GM12891 (cell line): ENCODE data around the gene ZFX.
A peak's percentile ranks its signal among the peaks of the same experiment; 100 is the strongest.

Experiments
- DNase-seq: peaks from one replicate; pipeline ENCODE4 v3.0.0; 2011; ENCODE audit warnings: low spot score; ENCODE audit not compliant: insufficient read length
- FAIRE-seq: peaks from 2 replicates; lab custom pipeline; 2011; peaks lifted over from hg19 to GRCh38; lab: Jason Lieb, UNC
- PAX5 ChIP-seq: IDR thresholded peaks from 2 replicates; pipeline ENCODE4 v1.6.1; 2011; ENCODE audit warnings: low read length, moderate library complexity, mild to moderate bottlenecking; ENCODE audit not compliant: insufficient read depth, severe bottlenecking
- POLR2A ChIP-seq: IDR thresholded peaks from 2 replicates; pipeline ENCODE4 v1.6.1; 2011; ENCODE audit warnings: low read depth, low read length, control low read depth
- POLR2AphosphoS5 ChIP-seq: IDR thresholded peaks from 2 replicates; pipeline ENCODE4 v1.6.1; 2011; ENCODE audit warnings: low read depth, low read length, control low read depth
- POU2F2 ChIP-seq: IDR thresholded peaks from 2 replicates; pipeline ENCODE4 v1.6.1; 2011; ENCODE audit warnings: low read depth, mild to moderate bottlenecking, control low read depth, low read length, moderate library complexity
- SPI1 ChIP-seq: IDR thresholded peaks from 2 replicates; pipeline ENCODE4 v1.6.1; 2011; ENCODE audit warnings: low read depth, low read length, control low read depth
- TAF1 ChIP-seq: IDR thresholded peaks from 2 replicates; pipeline ENCODE4 v1.6.1; 2011; ENCODE audit warnings: low read depth, low read length, control low read depth

ZFX gene

DNA sequence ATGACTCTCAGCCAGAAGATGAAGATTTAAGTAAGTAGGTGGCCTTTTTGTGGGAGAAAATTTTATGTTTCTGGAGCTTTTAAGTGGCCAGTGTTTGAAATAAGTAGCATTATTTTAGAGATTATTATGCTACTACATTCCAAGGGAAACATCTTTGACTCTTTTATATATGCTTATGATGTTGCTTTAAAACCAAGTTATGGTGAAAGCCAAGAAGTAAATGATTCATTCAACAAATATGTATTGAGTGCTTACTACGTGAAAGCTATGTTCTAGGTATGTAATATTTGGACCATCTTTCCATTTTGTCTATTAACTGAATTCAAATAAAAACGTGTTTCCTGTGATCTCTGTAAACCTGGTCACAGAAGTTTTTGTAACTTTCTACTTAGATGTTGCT is 58.3 kb downstream of the ZFX start:
- no peak for FAIRE-seq
- no peak for TF ChIP-seq TAF1

DNA sequence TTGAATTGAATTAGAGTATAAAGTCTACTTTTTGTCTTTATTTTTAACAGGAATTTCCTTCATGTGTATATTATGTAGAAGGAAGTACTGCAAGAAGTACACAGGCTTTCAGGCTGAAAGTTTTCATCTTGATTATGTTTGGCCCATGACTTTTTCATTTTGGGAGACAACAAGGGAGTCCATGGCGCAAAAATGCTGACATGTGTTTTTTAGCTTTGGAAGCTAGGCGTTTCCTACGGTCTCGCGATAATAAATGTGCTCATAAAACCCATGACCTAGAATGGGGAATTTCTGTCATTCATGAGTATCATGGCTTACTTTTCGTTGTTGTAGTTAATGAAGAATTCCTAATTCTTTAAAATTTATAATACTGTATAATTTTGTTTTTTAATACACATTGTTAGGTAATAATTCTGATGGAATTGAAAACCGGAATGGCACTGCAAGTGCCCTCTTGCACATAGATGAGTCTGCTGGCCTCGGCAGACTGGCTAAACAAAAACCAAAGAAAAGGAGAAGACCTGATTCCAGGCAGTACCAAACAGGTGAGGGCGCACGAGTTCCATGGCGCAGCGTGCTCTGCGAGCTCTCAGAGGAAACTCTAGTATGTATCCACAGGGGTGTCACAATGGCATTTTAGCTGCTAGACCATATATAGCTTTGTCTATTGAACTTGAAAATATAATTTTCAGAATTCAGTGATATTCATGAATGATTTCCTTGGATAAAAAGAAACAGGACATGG is 59.1 kb downstream of the ZFX start:
- DNase-seq = no peak
- no peak for FAIRE-seq
- TF ChIP-seq SPI1 (no peak), TAF1 (no peak), POLR2A (no peak), PAX5 (no peak), POLR2AphosphoS5 (no peak), POU2F2 (no peak)

More for the DNA sequence above, 58.3 kb downstream of the ZFX start:
- DNase-seq = no peak

DNA sequence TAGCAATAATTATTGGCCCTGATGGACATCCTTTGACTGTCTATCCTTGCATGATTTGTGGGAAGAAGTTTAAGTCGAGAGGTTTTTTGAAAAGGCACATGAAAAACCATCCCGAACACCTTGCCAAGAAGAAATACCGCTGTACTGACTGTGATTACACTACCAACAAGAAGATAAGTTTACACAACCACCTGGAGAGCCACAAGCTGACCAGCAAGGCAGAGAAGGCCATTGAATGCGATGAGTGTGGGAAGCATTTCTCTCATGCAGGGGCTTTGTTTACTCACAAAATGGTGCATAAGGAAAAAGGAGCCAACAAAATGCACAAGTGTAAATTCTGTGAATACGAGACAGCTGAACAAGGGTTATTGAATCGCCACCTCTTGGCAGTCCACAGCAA is 60.7 kb downstream of the ZFX start:
- no peak for FAIRE-seq
- no peak for TF ChIP-seq TAF1
- TF ChIP-seq PAX5 = no peak
- TF ChIP-seq POLR2A = no peak
- no peak for TF ChIP-seq POLR2AphosphoS5
- no peak for TF ChIP-seq POU2F2
- TF ChIP-seq SPI1 = no peak
- no peak for DNase-seq

DNA sequence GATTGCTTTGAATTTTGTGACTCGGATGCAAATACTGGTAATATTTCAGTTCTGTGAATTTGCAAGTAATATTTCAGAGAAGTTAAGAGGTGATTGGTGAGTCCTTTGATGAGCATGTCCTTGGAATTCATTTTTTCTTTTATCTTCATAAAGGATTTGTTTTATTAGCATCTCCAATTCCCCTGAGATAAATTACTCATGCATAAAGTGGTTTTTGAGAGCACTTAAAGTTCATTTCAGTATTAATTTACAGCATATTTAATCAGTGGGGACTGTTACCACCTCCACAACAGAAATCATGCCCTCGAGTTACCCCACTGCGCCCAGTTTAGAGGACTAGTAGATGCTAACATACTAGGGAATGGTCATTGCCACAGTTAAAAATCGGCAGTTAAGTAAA is 65.0 kb downstream of the ZFX start:
- DNase-seq = no peak
- FAIRE-seq = no peak
- TF ChIP-seq PAX5 (no peak), TAF1 (no peak)

DNA sequence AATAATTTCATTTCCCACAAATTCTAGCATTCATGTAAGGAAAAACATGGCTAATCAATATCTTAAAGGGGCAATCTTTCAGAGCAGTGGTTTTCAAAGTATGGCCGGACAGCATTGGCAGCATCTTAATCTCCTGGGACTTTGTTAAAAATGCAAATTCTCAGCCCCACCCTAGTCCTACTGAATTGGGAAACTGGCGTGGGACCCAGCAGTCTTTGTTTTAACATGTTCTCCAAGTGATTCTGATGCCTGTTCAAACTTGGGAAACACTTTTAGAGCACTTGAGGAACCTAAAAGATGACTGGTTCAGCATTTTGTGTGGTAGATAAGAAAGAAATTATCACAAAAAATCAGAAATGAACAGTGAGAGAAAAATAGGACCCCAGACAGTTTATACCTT is 65.7 kb downstream of the ZFX start:
- DNase-seq (no peak), FAIRE-seq (no peak)
- no peak for TF ChIP-seq POLR2A
- no peak for TF ChIP-seq PAX5
- TF ChIP-seq POU2F2 = no peak
- TF ChIP-seq TAF1 = no peak
- TF ChIP-seq POLR2AphosphoS5 = no peak
- TF ChIP-seq SPI1 = no peak

DNA sequence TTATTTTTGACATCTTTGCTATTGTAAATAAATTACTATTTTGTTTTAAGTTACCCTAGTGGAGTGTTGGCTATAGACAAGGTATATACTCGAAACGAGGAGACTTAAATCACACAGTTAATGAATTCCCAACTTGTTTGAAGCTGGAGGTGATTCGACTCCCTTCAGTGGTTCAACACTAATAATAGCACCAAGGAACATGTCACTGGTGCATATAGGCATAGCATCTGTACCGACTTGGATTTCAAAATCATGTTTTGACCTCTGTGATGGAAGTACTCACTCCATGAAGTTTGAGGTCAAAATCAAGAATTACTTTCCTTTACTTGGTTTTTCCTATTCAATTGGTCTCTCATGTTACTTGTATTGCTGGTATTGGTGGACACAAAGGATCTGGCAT is 66.5 kb downstream of the ZFX start:
- FAIRE-seq (no peak), DNase-seq (no peak)
- TF ChIP-seq PAX5 = no peak
- no peak for TF ChIP-seq SPI1
- TF ChIP-seq POU2F2 = no peak
- TF ChIP-seq POLR2A = no peak
- no peak for TF ChIP-seq TAF1
- TF ChIP-seq POLR2AphosphoS5 = no peak

DNA sequence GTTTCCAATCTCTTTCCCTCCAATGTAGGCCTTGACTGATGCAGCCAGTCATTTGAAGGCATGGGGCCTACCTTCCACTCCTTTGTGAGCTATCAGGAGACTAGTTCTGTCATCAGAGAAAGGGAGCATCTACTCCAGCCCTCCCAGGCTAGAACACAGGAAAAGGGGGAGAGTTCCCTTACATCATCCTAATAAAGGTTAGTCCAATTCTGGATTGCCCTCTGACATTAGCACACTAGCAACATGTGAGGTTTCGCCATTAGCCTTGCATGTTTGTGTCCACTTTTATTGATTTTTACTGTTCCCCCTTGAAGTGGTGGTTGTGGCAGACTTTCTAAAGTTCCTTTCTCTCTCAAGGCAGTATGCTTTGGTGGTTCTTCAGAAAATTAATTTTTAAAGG is 67.3 kb downstream of the ZFX start:
- no peak for DNase-seq
- no peak for TF ChIP-seq PAX5
- TF ChIP-seq TAF1 = no peak
- no peak for TF ChIP-seq POU2F2
- no peak for TF ChIP-seq SPI1
- no peak for FAIRE-seq

DNA sequence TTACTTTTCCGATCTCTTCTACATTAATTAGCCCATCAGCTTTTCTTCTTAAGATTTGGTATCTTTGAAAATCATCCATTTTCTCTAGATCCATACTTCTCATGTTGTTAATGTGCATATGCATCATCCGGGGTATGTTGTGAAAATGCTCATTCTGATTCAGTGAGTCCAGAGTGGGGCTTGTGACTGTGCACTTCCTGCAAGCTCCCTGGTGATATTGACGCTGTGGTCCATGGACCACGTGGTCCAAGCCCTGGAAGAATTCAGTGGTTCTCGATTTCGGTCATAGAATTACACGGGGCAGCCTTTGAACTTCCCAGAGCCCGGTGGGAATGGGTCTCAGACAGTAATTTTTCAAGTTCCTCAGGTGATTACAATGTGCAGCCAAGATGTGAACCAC is 69.8 kb downstream of the ZFX start:
- no peak for FAIRE-seq
- no peak for TF ChIP-seq PAX5
- TF ChIP-seq TAF1 = no peak
- TF ChIP-seq SPI1 = no peak
- no peak for TF ChIP-seq POLR2AphosphoS5
- TF ChIP-seq POLR2A = no peak
- no peak for TF ChIP-seq POU2F2

DNA sequence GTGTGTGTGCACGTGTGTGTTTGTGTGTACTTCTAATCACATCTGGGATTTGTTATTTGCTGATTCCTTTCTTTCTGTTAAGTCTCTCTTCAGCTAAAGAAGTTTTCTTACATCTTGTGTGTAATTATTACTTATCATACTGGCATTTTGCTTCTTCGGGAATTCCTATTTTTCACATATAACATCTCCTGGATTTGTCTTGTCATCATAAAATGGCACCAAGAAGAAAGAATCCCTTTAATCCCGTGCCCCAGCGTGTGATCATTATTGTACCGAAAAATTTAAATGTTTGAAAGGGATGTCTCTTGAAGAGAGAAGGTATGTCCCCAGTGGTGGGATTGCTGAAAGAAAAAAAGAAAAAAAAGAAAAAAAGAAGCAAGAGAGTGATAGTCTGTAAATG is 72.3 kb downstream of the ZFX start:
- FAIRE-seq (no peak), DNase-seq (no peak)
- TF ChIP-seq SPI1 (no peak), POU2F2 (no peak), TAF1 (no peak), PAX5 (no peak), POLR2AphosphoS5 (no peak), POLR2A (no peak)

More for the DNA sequence above, 69.8 kb downstream of the ZFX start:
- no peak for DNase-seq

DNA sequence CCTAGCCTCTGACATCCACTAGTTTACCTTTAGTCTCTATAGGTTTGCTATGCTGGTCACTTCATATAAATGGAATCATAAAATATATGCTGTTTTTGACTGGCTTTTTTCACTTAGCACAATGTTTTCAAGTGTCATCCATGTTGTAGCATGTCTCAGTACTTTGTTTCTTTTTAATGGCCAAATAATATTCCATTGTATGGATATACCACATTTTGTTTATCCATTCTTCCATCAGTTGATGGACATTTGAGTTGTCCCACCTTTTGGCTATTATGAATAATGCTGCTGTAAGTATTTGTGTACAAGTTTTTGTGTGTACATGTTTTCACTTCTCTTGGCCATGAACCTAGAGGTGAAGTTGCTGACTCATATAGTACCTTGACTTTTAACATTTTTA is 75.7 kb downstream of the ZFX start:
- no peak for DNase-seq
- FAIRE-seq = peak; percentile 35
- TF ChIP-seq SPI1 (no peak), POU2F2 (no peak), POLR2A (no peak), TAF1 (no peak), PAX5 (no peak), POLR2AphosphoS5 (no peak)

DNA sequence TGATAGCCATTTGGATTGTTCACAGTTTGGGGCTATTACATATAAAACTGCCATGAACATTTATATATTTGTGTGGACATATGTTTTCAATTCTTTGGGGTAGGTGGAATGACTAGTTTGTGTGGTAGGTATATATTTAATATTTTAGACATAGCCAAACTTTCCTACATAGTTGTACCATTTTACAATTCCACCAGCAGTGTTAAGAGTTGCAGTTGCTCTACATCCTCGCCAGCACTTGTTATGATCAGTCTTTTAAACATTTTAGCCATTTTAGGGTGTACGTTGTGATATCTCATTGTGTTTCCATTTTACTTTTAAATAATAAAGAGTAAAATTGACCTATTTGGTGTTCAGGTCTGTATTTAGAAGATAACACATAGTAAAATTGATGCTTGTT is 76.6 kb downstream of the ZFX start:
- FAIRE-seq (no peak), DNase-seq (no peak)
- TF ChIP-seq PAX5 = no peak
- TF ChIP-seq TAF1 = no peak
- TF ChIP-seq POU2F2 = no peak
- no peak for TF ChIP-seq POLR2A
- TF ChIP-seq POLR2AphosphoS5 = no peak
- TF ChIP-seq SPI1 = no peak
